B cell (primary cell): ENCODE results near the gene POC1B.

Source experiments
- EZH2 ChIP-seq: IDR thresholded peaks from 2 replicates; pipeline ENCODE4 v1.6.1; 2012; ENCODE audit warnings: borderline replicate concordance, low read depth, mild to moderate bottlenecking, moderate library complexity, low read length; ENCODE audit not compliant: insufficient read depth, poor library complexity, severe bottlenecking
- TF ChIP-seq, protein P1 (sequence below): fragments of 200-600 bp; IDR thresholded peaks from one replicate; pipeline ENCODE4 v1.8.0; 2022; ENCODE audit warnings: antibody characterized with exemption, mild to moderate bottlenecking

DNA sequence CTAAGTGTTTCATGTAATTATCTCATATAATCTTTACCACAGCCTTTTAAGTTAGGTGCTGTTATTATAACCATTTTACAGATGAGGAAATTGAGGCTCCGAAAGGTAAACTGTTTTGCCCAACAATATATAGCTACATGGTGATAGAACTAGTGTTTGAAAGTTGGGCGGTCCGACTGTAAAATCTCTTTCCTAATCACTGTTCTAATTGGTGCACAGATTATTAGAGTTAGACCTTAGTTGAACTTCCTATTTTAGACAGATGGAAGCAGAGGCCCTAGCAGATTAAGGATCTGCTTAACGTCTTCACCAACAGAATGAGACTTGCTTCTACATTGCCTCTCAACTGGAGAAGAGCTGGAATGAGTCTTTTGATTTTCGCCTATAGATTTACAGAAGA is 143.5 kb downstream of the POC1B start:
- TF ChIP-seq, protein P1, sequence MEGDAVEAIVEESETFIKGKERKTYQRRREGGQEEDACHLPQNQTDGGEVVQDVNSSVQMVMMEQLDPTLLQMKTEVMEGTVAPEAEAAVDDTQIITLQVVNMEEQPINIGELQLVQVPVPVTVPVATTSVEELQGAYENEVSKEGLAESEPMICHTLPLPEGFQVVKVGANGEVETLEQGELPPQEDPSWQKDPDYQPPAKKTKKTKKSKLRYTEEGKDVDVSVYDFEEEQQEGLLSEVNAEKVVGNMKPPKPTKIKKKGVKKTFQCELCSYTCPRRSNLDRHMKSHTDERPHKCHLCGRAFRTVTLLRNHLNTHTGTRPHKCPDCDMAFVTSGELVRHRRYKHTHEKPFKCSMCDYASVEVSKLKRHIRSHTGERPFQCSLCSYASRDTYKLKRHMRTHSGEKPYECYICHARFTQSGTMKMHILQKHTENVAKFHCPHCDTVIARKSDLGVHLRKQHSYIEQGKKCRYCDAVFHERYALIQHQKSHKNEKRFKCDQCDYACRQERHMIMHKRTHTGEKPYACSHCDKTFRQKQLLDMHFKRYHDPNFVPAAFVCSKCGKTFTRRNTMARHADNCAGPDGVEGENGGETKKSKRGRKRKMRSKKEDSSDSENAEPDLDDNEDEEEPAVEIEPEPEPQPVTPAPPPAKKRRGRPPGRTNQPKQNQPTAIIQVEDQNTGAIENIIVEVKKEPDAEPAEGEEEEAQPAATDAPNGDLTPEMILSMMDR = no peak
- TF ChIP-seq EZH2 = no peak
